Effector memory CD4-positive, alpha-beta T cell (primary cell): ENCODE measurements around the gene STIMATE.

Source experiments
- DNase-seq, 3 donors: peaks; one replicate each; pipeline ENCODE4 v3.0.0-alpha.2; 2020
- H3K27ac ChIP-seq: 2 replicates; pipeline ENCODE4 v1.7.0; 2013; ENCODE audit warnings: mild to moderate bottlenecking, low read length, moderate library complexity; ENCODE audit not compliant: insufficient read depth, poor library complexity, severe bottlenecking
- H3K27me3 ChIP-seq: replicated peaks from 2 replicates; pipeline ENCODE4 v1.7.0; 2013; ENCODE audit warnings: mild to moderate bottlenecking, low read length; ENCODE audit not compliant: insufficient read depth, control insufficient read depth, poor library complexity, severe bottlenecking
- H3K36me3 ChIP-seq: 2 replicates; pipeline ENCODE4 v1.7.0; 2013; ENCODE audit warnings: mild to moderate bottlenecking, low read length, moderate library complexity; ENCODE audit not compliant: control insufficient read depth, insufficient read depth
- H3K4me1 ChIP-seq: 2 replicates; pipeline ENCODE4 v1.7.0; 2013; ENCODE audit warnings: low read length, mild to moderate bottlenecking; ENCODE audit not compliant: control insufficient read depth, insufficient read depth, poor library complexity, severe bottlenecking
- H3K4me3 ChIP-seq: 2 replicates; pipeline ENCODE4 v1.7.0; 2013; ENCODE audit warnings: low read length, low read depth, mild to moderate bottlenecking; ENCODE audit not compliant: insufficient read depth, poor library complexity, severe bottlenecking
- H3K9me3 ChIP-seq: 2 replicates; pipeline ENCODE4 v1.7.0; 2013; ENCODE audit warnings: mild to moderate bottlenecking, low read length, moderate library complexity; ENCODE audit not compliant: control insufficient read depth

Gene STIMATE

DNA sequence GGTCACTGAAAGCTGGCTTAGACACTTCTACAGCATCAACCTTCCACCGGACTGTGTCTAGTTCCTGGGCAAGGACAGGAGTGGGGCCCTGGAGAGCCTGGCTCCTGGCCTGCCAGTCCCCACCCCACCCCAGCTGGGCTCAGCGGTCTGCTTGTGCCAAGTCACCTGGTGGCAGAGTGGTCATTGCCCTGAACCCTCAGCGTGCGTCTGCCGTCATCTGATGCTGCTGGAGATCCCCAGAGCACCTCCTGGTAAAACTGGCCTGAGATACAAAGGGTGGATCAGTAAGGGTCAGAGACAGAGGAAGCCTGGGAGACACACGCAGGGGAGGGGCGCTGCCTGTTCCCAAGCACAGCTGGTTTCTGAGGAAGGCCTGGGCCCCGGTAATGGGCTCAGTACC, 83.5 kb downstream of the STIMATE start:
- Histone ChIP-seq H3K27ac (no peak overlapping the region), H3K4me3 (no peak overlapping the region), H3K4me1 (no peaks in the 10 kb centered on the region), H3K27me3 (no peaks in the 10 kb centered on the region), H3K9me3 (no peaks in the 10 kb centered on the region), H3K36me3 (no peaks in the 10 kb centered on the region)
- DNase-seq = no peak

GRCh38 chr3:52811452-52812011, 85.8 kb downstream of the STIMATE start:
- DNase-seq = no peak
- Histone ChIP-seq H3K27me3 (no peaks in the 10 kb centered on the region), H3K27ac (no peak overlapping the region), H3K4me3 (no peak overlapping the region), H3K9me3 (no peaks in the 10 kb centered on the region), H3K4me1 (no peaks in the 10 kb centered on the region), H3K36me3 (no peaks in the 10 kb centered on the region)

DNA sequence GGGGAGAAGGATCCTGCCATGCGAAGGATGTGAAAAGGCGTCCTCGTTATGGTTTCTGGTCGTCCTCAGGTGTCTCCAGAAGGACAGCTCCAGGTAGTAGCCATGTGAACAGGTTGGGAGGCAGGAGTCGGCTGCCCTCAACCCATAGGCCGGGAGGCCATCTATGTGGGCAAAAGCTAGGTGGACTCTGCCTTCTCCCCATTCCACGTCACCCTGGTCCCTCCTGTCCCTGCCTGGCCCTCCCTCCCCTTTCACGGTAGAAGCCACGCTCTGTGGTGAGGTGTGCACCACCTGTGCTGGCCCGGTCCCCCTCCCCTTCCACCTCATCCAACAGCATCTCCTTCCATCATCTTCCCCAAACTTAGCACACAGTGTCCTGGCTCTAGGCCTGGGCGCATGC, 86.4 kb downstream of the STIMATE start:
- Histone ChIP-seq H3K4me1 (no peaks in the 10 kb centered on the region), H3K27ac (no peak overlapping the region), H3K9me3 (no peaks in the 10 kb centered on the region), H3K36me3 (no peaks in the 10 kb centered on the region), H3K27me3 (no peaks in the 10 kb centered on the region), H3K4me3 (no peak overlapping the region)
- DNase-seq = no peak

GRCh38 chr3:52809662-52810377, 87.5 kb downstream of the STIMATE start:
- no peaks in the 10 kb centered on the region for H3K4me1 ChIP-seq

DNA sequence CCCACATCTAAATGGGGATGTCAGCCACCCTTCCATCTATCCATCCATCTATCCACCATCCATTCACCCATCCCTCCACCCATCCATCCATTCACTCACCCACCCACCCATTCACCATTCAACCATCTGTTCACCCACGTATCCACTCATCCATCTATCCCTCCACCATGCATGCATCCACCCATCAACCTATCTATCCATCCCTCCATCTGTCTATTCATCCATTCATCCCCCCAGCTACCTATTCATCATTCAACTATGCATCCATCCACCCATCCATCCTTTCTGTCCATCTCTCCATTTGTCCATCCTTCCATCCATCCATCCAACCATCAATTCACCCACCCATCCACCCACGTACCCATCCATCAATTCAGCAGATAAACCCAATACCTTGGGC, 88.2 kb downstream of the STIMATE start:
- Histone ChIP-seq H3K36me3 (no peaks in the 10 kb centered on the region), H3K4me3 (no peak overlapping the region), H3K27me3 (no peaks in the 10 kb centered on the region), H3K4me1 (no peaks in the 10 kb centered on the region), H3K9me3 (no peaks in the 10 kb centered on the region), H3K27ac (no peak overlapping the region)
- no peak for DNase-seq

More at GRCh38 chr3:52809662-52810377, 87.5 kb downstream of the STIMATE start:
- Histone ChIP-seq H3K27ac (no peak overlapping the region), H3K27me3 (no peaks in the 10 kb centered on the region), H3K36me3 (no peaks in the 10 kb centered on the region), H3K4me3 (no peak overlapping the region), H3K9me3 (no peaks in the 10 kb centered on the region)
- no peak for DNase-seq

GRCh38 chr3:52805270-52806039, 91.9 kb downstream of the STIMATE start:
- Histone ChIP-seq H3K4me1 (no peaks in the 10 kb centered on the region), H3K27me3 (no peaks in the 10 kb centered on the region), H3K4me3 (no peak overlapping the region), H3K9me3 (no peaks in the 10 kb centered on the region), H3K27ac (no peak overlapping the region), H3K36me3 (no peaks in the 10 kb centered on the region)
- no peak for DNase-seq

DNA sequence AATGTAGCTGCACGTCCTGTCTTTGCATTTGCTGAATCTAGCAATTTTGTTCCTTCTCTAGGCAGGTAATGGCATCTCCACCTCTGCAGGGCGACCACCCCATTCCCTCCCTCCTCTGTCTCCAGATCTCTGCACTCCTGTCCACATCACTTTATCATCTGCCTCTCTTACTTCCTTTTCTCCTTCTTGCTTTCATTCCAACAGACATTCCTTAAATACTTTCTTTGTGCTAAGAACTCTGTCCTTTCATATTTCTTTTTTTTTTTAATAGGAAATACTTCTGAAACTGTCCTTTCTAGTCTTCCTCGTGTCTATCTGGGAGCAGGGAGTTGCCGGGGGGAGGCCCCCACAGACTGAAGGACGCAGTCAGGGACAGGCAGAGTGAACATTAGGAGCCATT, 95.5 kb downstream of the STIMATE start:
- DNase-seq = no peak
- Histone ChIP-seq H3K4me1 (no peaks in the 10 kb centered on the region), H3K27ac (no peak overlapping the region), H3K27me3 (no peaks in the 10 kb centered on the region), H3K9me3 (no peaks in the 10 kb centered on the region), H3K36me3 (no peaks in the 10 kb centered on the region), H3K4me3 (no peak overlapping the region)

GRCh38 chr3:52800079-52800478, 97.3 kb downstream of the STIMATE start:
- H3K27ac ChIP-seq = no peak overlapping the region
- no peaks in the 10 kb centered on the region for H3K4me1 ChIP-seq
- no peaks in the 10 kb centered on the region for H3K27me3 ChIP-seq
- no peak for DNase-seq
- H3K4me3 ChIP-seq = no peak overlapping the region
- no peaks in the 10 kb centered on the region for H3K36me3 ChIP-seq
- H3K9me3 ChIP-seq = no peaks in the 10 kb centered on the region

DNA sequence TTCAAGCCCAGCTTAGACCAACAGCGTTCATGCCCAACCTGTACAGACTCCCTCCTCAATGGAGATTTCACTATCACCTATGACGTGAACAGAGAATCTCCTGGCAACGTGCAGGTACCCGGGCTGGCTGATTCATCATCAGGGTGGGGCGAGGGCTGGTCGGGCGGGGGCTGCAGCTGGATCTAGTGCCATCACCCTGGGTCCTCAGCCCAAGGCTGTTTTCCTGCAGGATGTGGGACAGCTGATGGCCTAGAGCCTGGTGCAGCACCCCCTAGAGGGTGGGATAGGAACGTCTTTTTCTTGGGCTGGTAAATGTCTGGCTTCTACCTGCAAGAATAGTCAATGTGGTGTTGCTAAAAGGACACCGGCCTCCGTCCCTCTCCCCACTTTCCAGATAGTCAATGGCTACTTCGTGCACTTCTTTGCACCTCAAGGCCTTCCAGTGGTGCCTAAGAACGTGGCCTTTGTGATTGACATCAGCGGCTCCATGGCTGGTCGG, 98.3 kb downstream of the STIMATE start:
- Histone ChIP-seq H3K4me1 (no peaks in the 10 kb centered on the region), H3K27ac (no peak overlapping the region), H3K4me3 (no peak overlapping the region), H3K27me3 (no peaks in the 10 kb centered on the region), H3K9me3 (no peaks in the 10 kb centered on the region), H3K36me3 (no peaks in the 10 kb centered on the region)
- no peak for DNase-seq
